Heart right ventricle (tissue), 16 donors: ENCODE data around the gene SLC35F3. TPM values are rescaled to one million over a fixed set of nuclear protein-coding genes. Genes with fewer than 3 reads are reported as not detected.
A peak's percentile ranks its signal among the peaks of the same experiment; 100 is the strongest.

Source experiments
- ATAC-seq, 8 donors: fragments of 200-7000 bp; cut with Tn5 transposase; one replicate each; pipeline ENCODE4 v1.9.1; 2020; ENCODE audit warnings: mild to moderate bottlenecking in 8 of 8, moderate library complexity in 8 of 8, moderate number of reproducible peaks in 1 of 8
- DNase-seq, 2 donors: peaks; one replicate each; pipeline ENCODE4 v3.0.0-alpha.2; 2020
- H3K27ac ChIP-seq, 10 donors: fragments of 200-600 bp; sonication (generic) in 2 of 10; one replicate each; pipeline versions ENCODE4 v1.5.0 to v1.8.0; 2020 to 2022; ENCODE audit warnings: mild to moderate bottlenecking in 3 of 10
- H3K27me3 ChIP-seq, 7 donors: fragments of 200-600 bp; one replicate each; pipeline ENCODE4 v1.8.0; 2021 to 2022; ENCODE audit warnings: mild to moderate bottlenecking in 2 of 7
- H3K36me3 ChIP-seq, 9 donors: fragments of 200-600 bp; sonication (generic) in 1 of 9; one replicate each; pipeline versions ENCODE4 v1.5.0 to v1.8.0; 2020 to 2022; ENCODE audit warnings: mild to moderate bottlenecking in 2 of 9
- H3K4me1 ChIP-seq, 9 donors: fragments of 200-600 bp; sonication (generic) in 1 of 9; one replicate each; pipeline versions ENCODE4 v1.5.0 to v1.8.0; 2020 to 2022; ENCODE audit warnings: mild to moderate bottlenecking in 4 of 9
- H3K4me3 ChIP-seq, 10 donors: fragments of 200-600 bp; sonication (generic) in 2 of 10; one replicate each; pipeline versions ENCODE4 v1.5.0 to v1.8.0; 2020 to 2022; ENCODE audit warnings: mild to moderate bottlenecking in 7 of 10, moderate library complexity in 2 of 10
- H3K9me3 ChIP-seq, 11 donors: fragments of 200-600 bp in 10 of 11; sonication (generic) in 2 of 11; one replicate each; pipeline versions ENCODE4 v1.5.0 to v1.8.0; 2013 to 2022; ENCODE audit warnings: mild to moderate bottlenecking in 2 of 11, control low read depth in 1 of 11, moderate library complexity in 1 of 11
- WGBS, 2 donors: extraction: QIAGEN DNeasy Blood & Tissue Kit; methylation state at CpG; one replicate each; pipeline ENCODE4 v1.1.7; 2013; ENCODE audit warnings: inconsistent platforms in 1 of 2; 5-methylcytosine and 5-hydroxymethylcytosine counted together
- intact Hi-C, 10 donors: fragments of 100-400 bp; cut with DNase I; formaldehyde crosslinking; loops; one replicate each; pipeline versions ENCODE4 v1.11.1 to v1.14.2; 2022
- polyA plus RNA-seq, 2 donors: library from polyadenylated mRNA; stranded (reverse); fragments of 200-250 nt; gene quantifications; one replicate each; pipeline ENCODE4 v1.2.3, GENCODE V29; 2013
- total RNA-seq, 10 donors: library from RNA; stranded (reverse); fragmentation: NEBNext Ultra II Directional in 3 of 10; extraction: Animal tissue kit (Norgen Biotek cat#: 25700) in 3 of 10; gene quantifications; one replicate each; pipeline versions ENCODE4 v1.2.1 to v1.2.4, GENCODE V29; 2021 to 2023
- TF ChIP-seq, protein P1 (sequence below), 9 donors: fragments of 200-600 bp; sonication (generic) in 2 of 9; IDR thresholded peaks; one replicate each; pipeline versions ENCODE4 v1.5.0 to v1.8.0; 2021 to 2022; ENCODE audit warnings: antibody characterized with exemption in 9 of 9, mild to moderate bottlenecking in 5 of 9, moderate library complexity in 1 of 9
- donor health status: Arrhythmogenic right ventricular cardiomyopathy.
- donor health status: ischemic (EF 13 %, LVEDD 7.1; RV severe dilation, severe dysfunction).
- donor health status: healthy with polysubstance abuse.
- donor health status: DM: no; HTN: yes; CAD: no.
- donor health status: DM: no; HTN: no; CAD: no.
- donor health status: ischemic (EF 25% LVEDD 6.9; RV normal size, moderate dysfunction).
- donor health status: ischemic (EF 25% LVEDD 5.7; RV mildly dilated, moderate dysfunction).
- donor health status: healthy.
- donor health status: DM: yes; HTN: yes; CAD: no.
- donor health status: Ischemic cardiomyopathy.
- donor health status: ischemic (EF 35%, LVEDD 5.7; RV mildly dilated, moderate dysfunction).
- donor health status: nonischemic (EF 11% LVEDD 7.7; RV severe dilation, severe dysfunction).
- donor health status: DM: yes; HTN: yes; CAD: no.
- donor health status: PGD.
- donor health status: ischemic (EF 29% LVEDD 5.4; RV normal size, mild dysfunction).
- donor health status: nonischemic (EF 23%, LVEDD 6.1; RV moderate dilation, normal function).

Gene SLC35F3
- total and polyA plus RNA-seq, 12 donors: 0.04 to 0.09 (median 0.09) TPM; not detected in 9

DNA sequence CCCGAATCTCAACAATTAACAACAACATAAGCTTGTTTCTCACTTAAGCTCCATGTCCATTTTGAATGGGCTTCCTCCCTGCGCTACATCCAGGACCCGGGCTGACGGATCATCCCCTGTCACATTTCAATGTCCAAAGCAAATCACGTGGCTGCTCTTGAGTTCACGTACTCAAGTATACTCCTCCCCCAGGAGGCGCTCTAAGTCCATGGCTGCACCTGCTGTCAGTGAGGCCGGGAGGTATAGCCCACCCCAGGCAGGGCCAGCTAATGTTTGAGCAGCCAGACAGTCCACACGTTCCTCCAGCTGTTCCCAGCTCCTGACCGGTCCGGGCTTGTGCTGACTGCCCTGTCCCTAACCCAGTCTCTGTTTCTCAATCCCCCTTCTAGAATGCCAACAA, 220.8 kb downstream of the SLC35F3 start:
- H3K27ac ChIP-seq: no peak overlapping the region
- intact Hi-C loops: no loop called here
- TF ChIP-seq, protein P1, sequence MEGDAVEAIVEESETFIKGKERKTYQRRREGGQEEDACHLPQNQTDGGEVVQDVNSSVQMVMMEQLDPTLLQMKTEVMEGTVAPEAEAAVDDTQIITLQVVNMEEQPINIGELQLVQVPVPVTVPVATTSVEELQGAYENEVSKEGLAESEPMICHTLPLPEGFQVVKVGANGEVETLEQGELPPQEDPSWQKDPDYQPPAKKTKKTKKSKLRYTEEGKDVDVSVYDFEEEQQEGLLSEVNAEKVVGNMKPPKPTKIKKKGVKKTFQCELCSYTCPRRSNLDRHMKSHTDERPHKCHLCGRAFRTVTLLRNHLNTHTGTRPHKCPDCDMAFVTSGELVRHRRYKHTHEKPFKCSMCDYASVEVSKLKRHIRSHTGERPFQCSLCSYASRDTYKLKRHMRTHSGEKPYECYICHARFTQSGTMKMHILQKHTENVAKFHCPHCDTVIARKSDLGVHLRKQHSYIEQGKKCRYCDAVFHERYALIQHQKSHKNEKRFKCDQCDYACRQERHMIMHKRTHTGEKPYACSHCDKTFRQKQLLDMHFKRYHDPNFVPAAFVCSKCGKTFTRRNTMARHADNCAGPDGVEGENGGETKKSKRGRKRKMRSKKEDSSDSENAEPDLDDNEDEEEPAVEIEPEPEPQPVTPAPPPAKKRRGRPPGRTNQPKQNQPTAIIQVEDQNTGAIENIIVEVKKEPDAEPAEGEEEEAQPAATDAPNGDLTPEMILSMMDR (IDR thresholded peaks at IDR 0.05): peak in 2 of 9 donors; percentile 12 to 13
- no peak overlapping the region for H3K4me3 ChIP-seq
- ATAC-seq: no peak
- H3K9me3 ChIP-seq: peaks cover 0 to 3% (median 0%) of the 10 kb centered on the region in 11 donors
- WGBS, 2 donors: 13 to 18% methylated on average over 11 of the region's 11 CpGs
- H3K4me1 ChIP-seq: no peaks in the 10 kb centered on the region
- peaks cover 5 to 57% (median 44%) of the 10 kb centered on the region in 7 donors for H3K27me3 ChIP-seq
- no peak for DNase-seq
- no peaks in the 10 kb centered on the region for H3K36me3 ChIP-seq

DNA sequence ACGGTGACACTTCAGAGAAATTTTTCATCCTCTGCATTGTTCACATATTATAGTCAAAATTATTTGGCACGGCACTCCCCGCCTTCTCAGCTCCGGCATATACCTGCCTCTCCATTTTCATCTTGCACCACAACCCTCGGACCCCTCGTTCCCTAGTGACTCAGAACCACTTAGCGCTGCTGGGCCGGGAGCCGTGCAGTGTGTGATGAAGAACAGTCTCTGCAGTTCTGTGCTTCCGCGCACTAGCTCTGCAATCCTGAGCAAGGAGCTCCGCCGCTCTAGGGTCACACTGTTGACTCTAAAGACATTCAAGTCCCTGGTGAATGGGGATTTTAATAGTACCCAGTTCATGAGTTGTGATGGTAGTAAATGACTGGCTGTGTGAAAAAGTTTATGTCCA, 221.2 kb downstream of the SLC35F3 start:
- 80 to 81% methylated on average over 13 of the region's 13 CpGs for WGBS, 2 donors

DNA sequence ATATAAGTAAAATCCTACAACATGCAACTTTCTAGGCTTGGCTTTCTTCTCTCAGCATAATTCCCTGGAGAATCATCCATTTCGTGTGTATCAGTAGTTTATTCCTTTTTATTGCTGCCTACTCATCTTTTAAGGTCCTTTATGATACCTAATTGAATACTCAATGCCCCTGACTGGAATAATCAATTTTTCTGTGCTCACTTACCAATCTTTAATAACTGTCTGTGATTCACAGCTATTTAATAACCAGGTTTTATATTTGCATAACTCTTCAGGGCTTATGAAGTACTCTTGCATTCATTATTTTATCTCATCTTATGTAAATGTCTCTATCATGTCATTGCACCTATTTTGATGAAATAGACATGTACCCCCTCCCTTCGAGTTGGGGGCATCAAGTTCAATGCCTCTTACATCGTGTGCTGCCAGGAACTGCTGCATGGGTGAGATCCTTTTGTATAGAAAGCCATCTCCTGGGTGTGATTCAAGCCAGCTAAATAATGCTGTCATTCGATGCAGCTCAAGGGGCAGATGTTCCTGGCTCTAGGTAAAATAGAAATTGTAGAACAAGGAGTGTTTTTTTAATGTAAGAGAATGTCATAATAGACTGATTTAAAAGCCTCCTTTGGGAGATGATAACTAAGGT, 222.7 kb downstream of the SLC35F3 start:
- peaks cover 5 to 57% (median 44%) of the 10 kb centered on the region in 7 donors for H3K27me3 ChIP-seq
- intact Hi-C loops: no loop called here
- DNase-seq: no peak
- H3K36me3 ChIP-seq: no peaks in the 10 kb centered on the region
- no peak overlapping the region for H3K4me3 ChIP-seq
- H3K9me3 ChIP-seq: peaks cover 0 to 3% (median 0%) of the 10 kb centered on the region in 11 donors
- H3K27ac ChIP-seq: no peak overlapping the region
- no peaks in the 10 kb centered on the region for H3K4me1 ChIP-seq
- WGBS, 2 donors: 45 to 57% methylated on average over 4 of the region's 4 CpGs
- TF ChIP-seq, protein P1 (IDR thresholded peaks at IDR 0.05): no peak
- ATAC-seq: no peak

More for the DNA sequence above, 221.2 kb downstream of the SLC35F3 start:
- Histone ChIP-seq H3K36me3 (no peaks in the 10 kb centered on the region), H3K27me3 (peaks cover 5 to 57% (median 44%) of the 10 kb centered on the region in 7 donors), H3K4me3 (no peak overlapping the region), H3K9me3 (peaks cover 0 to 3% (median 0%) of the 10 kb centered on the region in 11 donors), H3K4me1 (no peaks in the 10 kb centered on the region), H3K27ac (no peak overlapping the region)
- ATAC-seq (no peak), DNase-seq (no peak)
- intact Hi-C loops: no loop called here
- TF ChIP-seq, protein P1 (IDR thresholded peaks at IDR 0.05): no peak

DNA sequence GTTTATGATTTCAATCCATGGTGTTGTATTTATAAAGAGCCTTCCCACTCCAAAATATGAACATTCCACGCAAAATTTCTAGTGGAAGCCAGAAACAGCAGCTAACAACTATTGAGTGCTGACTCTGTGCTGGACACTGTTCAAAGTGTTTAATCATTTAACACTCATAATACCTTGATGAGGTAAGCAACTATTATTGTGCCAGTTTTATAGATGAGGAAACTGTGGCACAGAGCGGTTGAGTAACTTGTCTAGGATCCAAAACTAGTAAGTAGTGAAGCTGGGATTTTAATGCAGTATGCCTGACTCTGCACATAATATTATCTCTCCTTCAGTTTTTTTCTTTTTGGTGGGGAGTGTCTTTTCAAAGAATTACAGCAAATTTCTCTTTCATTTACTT, 228.3 kb downstream of the SLC35F3 start:
- 96% methylated on average over 2 of the region's 2 CpGs for WGBS, 2 donors
- H3K36me3 ChIP-seq: no peaks in the 10 kb centered on the region

More for the DNA sequence above, 228.3 kb downstream of the SLC35F3 start:
- intact Hi-C loops: no loop called here
- H3K4me3 ChIP-seq: no peak overlapping the region
- ATAC-seq: no peak
- H3K27me3 ChIP-seq: peaks cover 0 to 21% (median 9%) of the 10 kb centered on the region in 7 donors
- H3K9me3 ChIP-seq: no peaks in the 10 kb centered on the region
- no peak for DNase-seq
- H3K27ac ChIP-seq: no peak overlapping the region
- H3K4me1 ChIP-seq: no peaks in the 10 kb centered on the region
- TF ChIP-seq, protein P1 (IDR thresholded peaks at IDR 0.05): no peak
